GM21447 (cell line): ENCODE data around the gene AKAP13.
"Not testable (repeated sequence)": the region's sequence is repeated elsewhere in the genome, so short reads cannot be mapped to it uniquely, and the experiment has no call there.

Experiments
- ATAC-seq: cut with Tn5 transposase; IDR thresholded peaks from one replicate; pipeline ENCODE4 v1.9.1; 2021; ENCODE audit not compliant: unreplicated experiment

The AKAP13 gene

DNA sequence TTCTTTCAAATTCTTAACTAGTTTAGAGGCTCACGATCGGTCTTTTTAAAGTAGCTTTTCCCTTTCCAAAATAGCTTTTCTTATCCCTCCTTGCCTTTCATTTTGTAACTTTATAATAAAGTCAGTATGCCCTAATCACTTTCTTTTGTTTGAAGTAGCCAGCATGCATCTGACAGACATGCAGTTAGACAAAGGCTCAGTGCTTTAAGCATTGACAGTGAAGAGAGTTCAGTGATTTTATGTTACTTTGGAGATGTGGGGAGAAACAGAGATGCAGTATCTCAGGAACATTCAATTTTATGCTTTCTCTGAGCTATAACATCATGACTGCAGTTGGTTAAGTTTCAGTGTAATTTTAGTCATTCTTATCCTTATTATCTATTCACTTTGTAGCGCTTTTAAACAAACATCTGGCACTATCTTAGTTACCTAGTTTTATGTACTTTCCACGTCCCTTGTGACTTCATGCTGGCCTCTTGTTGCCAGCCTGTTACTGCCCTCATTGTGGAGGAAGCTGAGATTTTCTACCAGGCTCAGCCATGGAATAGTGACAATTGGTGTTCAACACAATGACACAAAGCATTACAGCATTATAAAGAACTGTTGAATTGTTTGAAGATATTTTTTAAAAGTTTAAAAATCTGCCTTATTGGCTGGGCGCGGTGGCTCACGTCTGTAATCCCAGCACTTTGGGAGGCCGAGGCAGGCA lies 90.3 kb downstream of the AKAP13 start:
- ATAC-seq: no peak

DNA sequence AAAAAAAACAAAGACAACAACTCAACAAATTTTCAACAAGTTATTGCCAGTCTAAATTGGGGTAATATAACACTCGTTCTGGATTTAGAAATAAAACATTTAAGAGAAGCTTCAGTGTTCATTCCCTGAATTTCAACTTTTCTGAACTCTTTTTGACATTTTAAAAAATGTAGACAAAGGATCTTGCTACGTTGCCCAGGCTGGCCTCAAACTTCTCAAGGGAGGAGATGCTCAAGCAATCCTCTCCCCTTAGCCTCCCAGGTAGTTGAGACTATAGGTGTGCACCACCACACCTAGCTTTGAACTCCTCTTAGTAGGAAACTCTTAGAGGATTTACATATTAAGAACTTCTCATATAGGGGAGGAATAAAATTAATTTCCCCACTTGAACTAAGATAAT lies 91.9 kb downstream of the AKAP13 start:
- ATAC-seq: no peak

DNA sequence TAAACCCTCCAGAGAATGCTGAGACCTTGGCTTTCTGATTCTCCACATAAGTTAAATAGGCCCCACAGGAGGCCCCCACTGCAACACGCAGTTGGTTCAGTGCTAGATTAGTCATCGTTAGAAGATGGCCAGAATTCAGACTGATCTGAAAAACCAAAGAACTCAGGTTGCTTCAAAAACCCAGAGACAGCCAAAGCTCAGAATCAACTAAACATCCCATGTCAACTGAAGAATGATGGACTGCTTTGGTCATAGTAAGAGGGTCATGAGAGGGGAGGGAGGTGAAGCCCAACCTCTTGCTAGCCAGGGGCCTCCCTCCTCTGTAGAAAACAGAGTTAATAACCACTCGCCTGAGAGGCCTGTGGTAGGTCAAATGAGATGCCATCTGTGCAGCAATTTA lies 93.1 kb downstream of the AKAP13 start:
- no peak for ATAC-seq

- ATAC-seq: peak; percentile 51
These were observed 94.4 kb downstream of the AKAP13 start for GRCh38 chr15:85474700-85475316.

- ATAC-seq: peak; percentile 79
These were observed 94.9 kb downstream of the AKAP13 start for GRCh38 chr15:85475317-85475701.

DNA sequence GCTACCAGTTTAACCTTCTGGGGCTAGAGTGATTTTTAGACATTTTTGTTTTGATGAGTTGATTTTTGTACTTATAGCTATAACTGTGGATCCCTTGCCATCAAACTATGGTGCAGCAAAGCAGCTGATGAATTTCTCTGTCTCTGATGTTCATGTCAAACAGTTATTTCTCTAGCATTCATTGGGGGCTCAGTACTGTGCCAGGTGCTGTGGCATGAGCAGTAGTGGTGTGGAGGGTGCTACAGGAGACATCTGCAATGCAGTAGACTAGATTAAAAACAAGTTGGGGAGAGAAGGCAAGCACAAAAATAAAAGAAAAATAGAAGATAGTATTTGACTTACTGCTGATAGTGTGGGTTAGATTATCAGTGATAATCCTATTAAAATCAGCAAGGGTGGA lies 95.3 kb downstream of the AKAP13 start:
- ATAC-seq: no peak

- no peak for ATAC-seq
These were observed 96.7 kb downstream of the AKAP13 start for GRCh38 chr15:85477061-85477460.

- ATAC-seq: no peak
These were observed 97.3 kb downstream of the AKAP13 start for GRCh38 chr15:85477730-85478129.

GRCh38 chr15:85479071-85479647 lies 98.8 kb downstream of the AKAP13 start:
- no peak for ATAC-seq

DNA sequence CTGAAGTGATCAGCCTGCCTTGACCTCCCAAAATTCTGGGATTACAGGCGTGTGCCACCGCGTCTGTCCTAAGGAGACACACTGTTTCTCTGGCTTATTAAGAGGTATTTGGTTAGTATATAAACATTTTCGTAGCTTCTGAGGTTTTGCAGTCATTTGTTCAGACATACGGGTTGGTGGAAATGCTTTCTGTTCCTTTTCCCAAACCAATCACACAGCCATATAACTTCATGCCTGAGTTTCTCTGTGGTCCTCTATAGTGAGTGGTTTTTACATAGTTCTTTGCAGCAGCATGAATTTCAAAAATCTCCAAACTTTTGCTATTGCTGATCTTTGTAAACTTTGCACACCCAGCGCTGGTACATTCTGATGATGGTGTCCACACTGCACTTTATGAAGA lies 100.5 kb downstream of the AKAP13 start:
- ATAC-seq: no peak

GRCh38 chr15:85481543-85481942 lies 101.1 kb downstream of the AKAP13 start:
- ATAC-seq: not testable (repeated sequence)

DNA sequence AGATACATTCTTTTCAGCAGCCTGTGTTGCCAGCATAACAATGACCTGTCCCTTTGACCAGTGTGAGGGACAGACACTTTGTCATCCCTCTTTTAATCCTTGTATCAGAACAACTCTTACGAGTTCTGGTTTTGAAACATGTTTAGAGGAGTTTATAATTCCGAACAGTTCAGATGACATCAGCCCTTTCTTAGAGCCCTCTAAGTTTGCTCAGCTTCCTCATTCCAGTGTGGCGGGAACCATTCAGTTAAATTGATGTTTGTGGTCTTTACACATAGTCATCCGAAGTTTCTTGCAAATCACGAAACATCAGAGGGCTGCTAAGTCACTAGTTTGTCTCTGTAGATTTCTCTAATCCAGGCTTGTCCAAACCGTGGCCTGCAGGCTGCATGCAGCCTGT lies 102.5 kb downstream of the AKAP13 start:
- ATAC-seq: no peak

DNA sequence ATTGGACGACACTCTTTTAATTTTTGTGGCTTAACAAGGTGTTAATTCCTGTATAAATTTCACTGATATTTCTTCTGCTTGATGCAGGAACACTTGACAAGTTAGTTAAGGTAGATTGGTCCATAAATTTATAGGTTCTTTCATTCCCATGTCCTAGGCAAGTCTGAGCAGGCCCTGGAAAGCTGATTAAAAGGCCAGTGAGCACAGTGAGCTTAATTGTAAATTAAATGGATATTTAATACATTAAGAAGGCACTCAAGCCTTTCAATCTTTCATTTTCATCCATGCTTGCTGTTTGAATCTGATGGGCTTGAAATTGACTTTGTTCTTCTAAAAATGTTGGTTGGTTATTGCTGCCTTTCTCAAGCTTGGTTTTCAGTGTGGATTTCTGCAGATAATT lies 103.6 kb downstream of the AKAP13 start:
- not testable (repeated sequence) for ATAC-seq

DNA sequence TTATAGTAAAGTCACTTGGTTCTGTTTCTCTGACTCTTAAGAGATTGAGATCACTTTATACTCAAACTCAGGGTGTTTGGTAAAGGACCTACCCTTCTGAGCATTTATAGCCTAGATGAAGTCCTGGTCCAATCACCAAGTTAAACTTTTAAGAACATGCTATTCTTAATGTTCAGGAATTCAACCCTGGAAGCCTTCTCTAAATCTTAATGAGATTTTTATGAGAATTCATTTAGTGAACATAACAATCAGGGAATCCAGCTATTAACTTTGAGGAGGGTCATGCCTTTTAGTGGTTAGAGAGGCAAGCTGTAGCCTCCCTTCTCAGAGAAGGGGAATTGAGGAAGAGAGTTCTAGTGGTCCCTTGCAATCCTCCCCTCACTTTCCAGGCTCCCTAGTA lies 104.5 kb downstream of the AKAP13 start:
- ATAC-seq: not testable (repeated sequence)

DNA sequence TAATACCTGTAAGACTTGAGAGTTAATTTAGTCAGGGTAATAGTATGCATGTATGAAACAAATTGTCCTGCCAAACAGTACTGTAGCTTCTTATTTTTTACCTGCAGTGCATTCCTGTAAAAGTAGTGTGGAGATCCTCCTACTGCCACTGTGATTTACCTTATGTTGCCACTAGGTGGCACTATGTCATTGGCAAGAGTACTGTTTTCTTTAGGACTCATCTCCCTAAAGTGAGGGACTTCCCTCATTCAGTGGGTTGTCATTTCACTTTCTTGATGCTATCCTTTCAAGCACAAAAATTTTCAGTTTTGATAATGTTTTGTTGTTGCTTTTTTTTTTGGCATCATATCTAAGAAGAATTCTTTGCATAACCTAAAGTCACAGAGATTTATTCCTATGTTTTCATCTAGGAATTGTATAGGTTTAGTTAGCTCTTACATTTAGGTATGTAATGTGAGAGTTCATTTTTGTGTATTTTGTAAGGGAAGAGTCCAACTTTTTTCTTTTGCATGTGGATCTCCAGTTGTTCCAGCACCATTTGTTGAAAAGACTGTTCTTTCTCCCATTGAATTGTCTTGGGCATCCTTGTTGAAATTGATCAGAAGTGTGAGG lies 105.7 kb downstream of the AKAP13 start:
- peak; percentile 62 for ATAC-seq

DNA sequence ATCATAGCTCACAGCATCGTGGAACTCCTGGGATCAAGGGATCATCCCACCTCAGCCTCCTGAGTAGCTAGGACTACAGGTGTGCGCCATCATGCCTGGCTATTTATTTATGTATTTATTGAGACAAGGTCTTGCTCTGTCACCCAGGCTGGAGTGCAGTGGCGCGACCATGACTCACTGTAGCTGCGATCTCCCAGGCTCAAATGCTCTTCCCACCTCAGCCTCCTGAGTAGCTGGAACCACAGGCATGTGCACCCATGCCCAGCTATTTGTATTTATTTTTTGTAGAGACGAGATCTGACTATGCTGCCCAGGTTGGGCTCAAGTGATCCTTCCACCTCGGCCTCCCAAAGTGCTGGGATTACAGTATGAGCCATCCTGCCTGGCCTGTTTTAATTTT lies 107.4 kb downstream of the AKAP13 start:
- not testable (repeated sequence) for ATAC-seq

- no peak for ATAC-seq
These were observed 108.6 kb downstream of the AKAP13 start for GRCh38 chr15:85488997-85489396.

GRCh38 chr15:85489773-85490493 lies 109.5 kb downstream of the AKAP13 start:
- ATAC-seq: no peak

DNA sequence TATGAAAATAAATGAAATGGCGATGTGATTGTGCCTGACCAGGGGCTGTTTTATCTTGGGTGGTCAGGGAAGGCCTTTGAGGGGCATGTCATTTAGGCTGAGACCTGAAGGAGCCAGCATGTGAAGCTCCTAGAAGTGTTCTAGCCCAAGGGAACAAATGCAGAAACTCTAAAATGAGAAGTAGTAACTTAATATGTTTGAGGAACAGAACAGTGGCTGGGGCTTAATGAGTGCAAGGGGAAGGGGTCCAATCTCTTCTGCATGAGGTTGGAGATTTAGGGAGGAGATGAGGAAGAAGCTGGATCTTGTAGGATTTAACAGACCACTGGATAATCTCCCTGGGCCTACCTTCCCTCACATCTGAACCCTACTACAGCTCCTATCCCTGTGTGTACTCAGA lies 110.5 kb downstream of the AKAP13 start:
- ATAC-seq: no peak

GRCh38 chr15:85491691-85492090 lies 111.3 kb downstream of the AKAP13 start:
- ATAC-seq: no peak

- no peak for ATAC-seq
These were observed 112.0 kb downstream of the AKAP13 start for GRCh38 chr15:85492406-85492805.
